ENCODE results near the gene ANO4. TPM values are rescaled to one million over a fixed set of nuclear protein-coding genes. Genes with fewer than 3 reads are reported as not detected.

Gene ANO4
- total RNA-seq, 1 experiment from 2014 or later: 7.0 TPM

DNA sequence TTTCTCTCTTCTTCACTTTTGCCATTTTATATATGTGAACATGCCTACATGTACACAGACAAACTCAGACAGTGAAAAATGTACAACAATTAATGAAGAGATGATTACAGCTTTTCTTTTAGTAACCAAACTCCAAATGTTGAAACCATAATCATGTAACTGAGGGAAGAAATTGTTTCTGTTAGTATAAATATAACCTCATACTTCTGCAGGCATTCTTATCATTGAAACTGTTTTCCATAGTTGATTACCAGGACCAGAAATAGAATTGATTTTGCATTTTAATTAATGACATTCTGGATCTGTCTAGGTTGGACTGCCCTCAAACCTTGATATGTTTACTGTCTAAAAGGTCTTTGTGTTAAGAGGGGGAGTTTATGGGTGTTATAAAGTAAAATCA lies 3.2 kb downstream of the ANO4 start:
- DNase-seq: no peak
- no peaks in the 10 kb centered on the region for H3K9me3 ChIP-seq
- H3K36me3 ChIP-seq: no peaks in the 10 kb centered on the region
- no peaks in the 10 kb centered on the region for H3K27me3 ChIP-seq
- H3K4me3 ChIP-seq: no peak overlapping the region

DNA sequence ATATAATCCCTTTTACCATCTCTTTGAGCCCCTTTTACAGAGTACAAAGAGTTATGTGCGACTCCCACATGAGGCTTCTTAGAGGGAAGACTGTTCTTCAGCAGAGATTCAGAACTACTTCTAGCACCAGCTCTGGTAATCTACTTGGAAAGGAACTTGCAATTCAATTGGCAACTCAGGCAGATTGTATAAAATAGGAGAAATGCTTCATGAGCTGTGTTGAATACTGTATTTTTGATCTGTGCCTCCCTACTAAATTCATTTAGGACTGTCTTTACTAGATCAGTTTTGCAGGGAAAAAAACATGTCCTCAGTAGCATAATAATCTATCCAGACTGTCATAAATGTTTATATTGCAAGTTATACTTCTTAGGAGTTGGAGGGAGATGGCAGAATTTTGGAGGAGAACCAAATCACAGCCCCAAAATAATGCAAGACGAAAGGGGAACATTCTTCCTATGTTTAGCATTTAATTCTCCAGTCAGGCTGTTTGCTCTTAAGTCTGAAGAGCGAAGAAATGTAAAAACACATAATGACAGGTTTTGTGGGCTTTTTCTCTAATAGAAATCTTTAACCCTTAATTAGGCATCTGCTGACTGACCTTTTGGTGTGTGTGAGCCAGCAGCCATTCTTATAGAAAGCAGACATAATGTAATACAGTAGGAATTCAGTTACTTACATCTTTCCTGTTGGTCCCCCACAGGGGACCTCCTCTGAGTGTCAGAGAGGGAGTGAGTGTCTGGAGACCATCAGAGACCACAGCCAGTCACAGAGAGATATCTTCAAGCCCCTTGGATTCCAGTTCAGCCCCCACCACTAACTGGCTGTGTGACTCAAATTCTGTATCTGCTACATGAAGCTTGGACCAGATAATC lies 3.9 kb downstream of the ANO4 start:
- Histone ChIP-seq H3K4me3 (no peak overlapping the region), H3K9me3 (no peaks in the 10 kb centered on the region), H3K27me3 (no peaks in the 10 kb centered on the region), H3K36me3 (no peaks in the 10 kb centered on the region)
- DNase-seq: no peak

DNA sequence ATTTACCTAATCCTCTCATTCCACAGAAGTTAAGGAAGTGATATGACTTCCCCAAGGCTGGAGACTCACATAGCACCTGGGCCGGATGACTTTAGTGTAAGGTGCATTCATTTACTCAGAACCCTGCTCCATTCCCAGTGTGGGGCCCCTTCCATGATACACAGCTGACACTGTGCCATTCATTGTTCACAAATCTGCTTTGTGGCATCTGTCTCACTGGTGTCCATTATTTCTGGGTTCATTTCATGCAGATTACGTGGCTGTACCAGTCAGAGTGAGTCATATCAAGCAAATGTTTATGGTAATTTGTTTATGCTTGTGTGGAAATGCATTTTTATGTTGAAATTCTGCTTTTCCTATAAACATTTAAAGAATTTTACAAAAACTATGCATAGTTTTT lies 5.2 kb downstream of the ANO4 start:
- no peak for DNase-seq

DNA sequence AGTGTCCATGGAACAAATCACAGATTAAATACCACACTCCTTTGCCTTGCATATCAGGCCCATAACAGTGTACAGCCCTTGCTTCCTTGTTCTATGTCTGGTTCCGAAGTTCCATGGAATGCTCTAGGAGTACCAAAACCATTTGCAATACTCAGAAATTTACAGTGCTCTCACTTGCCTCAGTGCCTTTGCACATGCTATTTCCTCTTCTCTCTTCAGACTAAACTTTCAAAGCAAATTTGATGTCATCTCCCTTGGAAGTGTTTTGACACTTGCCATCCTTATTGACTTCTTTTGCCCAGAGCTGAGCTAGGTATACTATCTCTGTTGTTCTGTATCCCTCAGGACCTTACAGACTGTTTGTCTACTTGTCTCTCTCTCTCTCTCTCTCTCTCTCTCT lies 6.1 kb downstream of the ANO4 start:
- Histone ChIP-seq H3K9me3 (no peaks in the 10 kb centered on the region), H3K27me3 (no peaks in the 10 kb centered on the region), H3K4me3 (no peak overlapping the region), H3K36me3 (no peaks in the 10 kb centered on the region)
- DNase-seq: no peak

More for the DNA sequence above, 5.2 kb downstream of the ANO4 start:
- Histone ChIP-seq H3K36me3 (no peaks in the 10 kb centered on the region), H3K27me3 (no peaks in the 10 kb centered on the region), H3K4me3 (no peak overlapping the region), H3K9me3 (no peaks in the 10 kb centered on the region)

DNA sequence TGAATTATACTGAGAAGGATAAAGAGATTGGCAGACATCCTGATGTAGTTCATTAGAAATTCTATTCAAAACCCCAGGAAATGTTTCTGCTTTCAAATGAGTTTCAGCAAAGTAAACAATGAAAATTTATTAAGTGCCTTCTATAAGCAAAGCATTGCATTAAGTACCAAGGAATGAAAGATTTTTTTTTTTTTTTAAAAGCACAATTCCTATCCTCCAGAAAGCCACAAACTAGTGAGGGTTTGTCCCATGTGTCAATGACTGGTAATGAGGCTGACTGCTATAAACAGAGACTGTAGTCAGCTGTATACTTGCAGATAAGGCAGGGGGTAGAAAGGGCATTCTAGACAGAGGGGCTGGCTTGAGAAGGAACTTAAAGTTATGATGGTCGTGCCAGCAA lies 6.7 kb downstream of the ANO4 start:
- Histone ChIP-seq H3K27me3 (no peaks in the 10 kb centered on the region), H3K9me3 (no peaks in the 10 kb centered on the region), H3K36me3 (no peaks in the 10 kb centered on the region), H3K4me3 (no peak overlapping the region)
- DNase-seq: no peak

DNA sequence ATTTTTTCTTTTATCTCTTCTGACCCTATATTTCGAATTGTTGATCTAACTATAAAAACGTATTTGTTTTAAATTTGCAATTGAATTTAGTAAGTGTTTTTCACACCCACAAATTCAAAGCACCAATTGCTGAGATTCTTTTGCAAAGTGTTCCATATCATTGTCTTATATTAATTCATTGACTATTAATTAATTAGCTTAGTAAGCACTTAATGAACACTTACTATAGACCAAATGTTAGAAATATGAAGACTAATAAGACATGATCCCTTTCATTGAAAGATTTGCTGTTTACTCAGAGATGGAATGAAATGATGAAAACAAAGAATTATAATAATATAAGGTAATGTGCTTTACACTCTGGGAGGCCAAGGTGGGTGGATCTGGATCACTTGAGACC lies 14.2 kb downstream of the ANO4 start:
- Histone ChIP-seq H3K27me3 (no peaks in the 10 kb centered on the region), H3K9me3 (no peaks in the 10 kb centered on the region), H3K36me3 (no peaks in the 10 kb centered on the region), H3K4me3 (no peak overlapping the region)
- no peak for DNase-seq

DNA sequence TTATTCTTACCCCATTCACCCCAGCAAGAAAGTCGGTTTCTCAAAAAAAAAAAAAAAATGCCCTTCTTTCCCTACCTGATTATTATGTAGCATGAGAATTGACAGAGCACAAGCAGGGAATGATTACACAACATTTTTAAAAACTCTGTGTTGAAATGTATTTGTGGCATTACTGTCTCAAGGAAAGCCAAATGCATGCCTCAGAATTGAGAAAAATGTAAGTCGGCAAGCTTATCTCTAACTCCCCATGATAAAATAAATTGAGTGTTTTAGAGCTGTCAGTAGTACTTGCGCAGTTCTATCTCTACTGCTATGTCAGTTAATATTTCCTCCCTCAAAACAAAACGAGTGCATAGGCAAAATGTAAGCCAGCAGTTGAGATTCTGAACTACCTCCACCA lies 25.7 kb downstream of the ANO4 start:
- no peak overlapping the region for H3K4me3 ChIP-seq
- no peak for DNase-seq
- no peaks in the 10 kb centered on the region for H3K36me3 ChIP-seq
- no peaks in the 10 kb centered on the region for H3K9me3 ChIP-seq
- H3K27me3 ChIP-seq: no peaks in the 10 kb centered on the region

DNA sequence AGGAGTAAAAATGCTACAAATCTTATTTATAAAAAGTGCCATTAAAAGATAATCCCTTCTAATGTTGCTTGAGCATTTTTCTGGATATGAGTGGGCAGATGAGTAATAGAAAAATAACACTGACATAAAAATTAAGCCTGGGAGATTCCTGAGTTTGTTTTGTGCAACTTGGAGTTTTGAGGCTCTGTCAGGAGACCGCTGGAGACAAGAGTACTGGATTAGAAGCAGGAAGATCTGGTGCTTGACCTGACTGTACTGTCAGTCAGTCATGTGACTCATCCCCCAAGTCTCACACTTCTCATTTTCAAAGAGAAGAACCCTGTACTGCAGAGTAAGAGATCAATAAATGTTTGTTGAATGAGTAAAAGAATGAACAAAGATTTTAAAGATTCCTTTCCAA lies 29.4 kb downstream of the ANO4 start:
- DNase-seq: no peak
- no peaks in the 10 kb centered on the region for H3K27me3 ChIP-seq
- H3K4me3 ChIP-seq: no peak overlapping the region
- H3K36me3 ChIP-seq: no peaks in the 10 kb centered on the region
- no peaks in the 10 kb centered on the region for H3K9me3 ChIP-seq

DNA sequence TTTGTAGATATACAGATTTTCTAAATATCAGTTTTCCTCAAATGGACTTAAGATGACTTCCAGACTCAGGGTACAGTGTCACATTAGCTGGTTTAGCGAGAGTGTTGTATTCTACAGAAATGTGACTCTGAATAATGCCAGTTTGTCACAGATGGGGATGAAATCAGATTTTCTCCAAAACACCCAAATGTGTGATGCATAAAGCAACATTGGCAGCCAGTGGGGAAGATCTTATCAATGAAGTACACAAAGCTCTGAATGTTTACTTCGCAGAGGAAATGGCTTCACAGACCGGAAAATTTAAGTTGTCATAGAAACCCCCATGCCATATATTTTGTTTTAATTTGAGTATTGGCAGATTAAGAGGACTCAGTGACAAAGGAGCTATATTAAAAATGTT lies 29.9 kb downstream of the ANO4 start:
- no peaks in the 10 kb centered on the region for H3K36me3 ChIP-seq
- no peaks in the 10 kb centered on the region for H3K9me3 ChIP-seq
- no peak overlapping the region for H3K4me3 ChIP-seq
- no peaks in the 10 kb centered on the region for H3K27me3 ChIP-seq
- DNase-seq: no peak

DNA sequence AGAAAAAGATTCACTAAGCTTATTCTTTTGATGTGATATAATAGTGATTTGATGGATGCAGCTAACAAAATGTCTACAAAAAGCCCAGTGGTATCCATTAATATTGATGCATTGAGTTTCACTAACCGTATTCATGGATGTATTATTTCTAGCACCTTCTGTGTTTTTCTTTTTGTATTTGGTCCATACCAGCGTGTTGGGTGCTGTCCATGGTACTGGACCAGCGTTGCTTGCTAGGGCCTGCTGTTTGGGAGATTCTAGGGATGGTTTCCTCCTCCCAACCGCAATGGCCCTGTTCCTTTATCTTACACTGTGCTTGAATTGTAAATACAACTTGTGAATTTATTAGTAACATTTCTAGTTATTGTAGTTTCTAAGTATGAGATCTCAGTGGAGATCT lies 31.7 kb downstream of the ANO4 start:
- Histone ChIP-seq H3K27me3 (no peaks in the 10 kb centered on the region), H3K36me3 (no peaks in the 10 kb centered on the region), H3K4me3 (no peak overlapping the region), H3K9me3 (no peaks in the 10 kb centered on the region)
- peak; percentile 43 for DNase-seq

DNA sequence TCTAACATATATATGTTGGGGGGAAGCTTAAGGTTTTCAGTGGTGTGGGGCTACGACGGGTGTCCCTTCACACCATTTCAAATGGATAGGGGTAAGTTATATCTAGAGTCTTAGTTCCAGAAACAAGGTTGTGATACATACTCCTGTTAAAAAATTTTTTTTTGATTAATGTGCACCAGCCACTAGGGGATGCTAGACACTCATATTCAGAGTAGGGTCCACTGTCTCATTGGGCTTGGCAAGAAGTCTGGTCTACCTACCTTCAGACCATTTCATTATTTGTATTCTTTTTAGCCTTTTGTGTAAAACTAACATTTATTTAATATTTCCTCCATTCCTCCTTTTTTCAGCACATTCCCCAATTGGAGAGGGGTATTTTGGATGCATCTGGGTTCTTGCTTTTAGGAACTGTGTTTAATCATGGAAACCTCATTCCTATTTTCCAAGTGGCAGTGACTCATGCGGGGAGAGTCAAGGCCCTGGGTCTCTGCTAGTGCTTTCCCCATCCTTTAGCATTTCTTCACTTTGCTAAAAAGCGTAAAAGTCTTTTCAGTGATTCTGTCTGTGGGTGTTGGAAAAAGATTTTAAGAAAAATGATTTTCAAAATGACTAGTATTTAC lies 33.4 kb downstream of the ANO4 start:
- no peak for DNase-seq
- no peak overlapping the region for H3K4me3 ChIP-seq
- no peaks in the 10 kb centered on the region for H3K36me3 ChIP-seq
- no peaks in the 10 kb centered on the region for H3K27me3 ChIP-seq
- no peaks in the 10 kb centered on the region for H3K9me3 ChIP-seq

DNA sequence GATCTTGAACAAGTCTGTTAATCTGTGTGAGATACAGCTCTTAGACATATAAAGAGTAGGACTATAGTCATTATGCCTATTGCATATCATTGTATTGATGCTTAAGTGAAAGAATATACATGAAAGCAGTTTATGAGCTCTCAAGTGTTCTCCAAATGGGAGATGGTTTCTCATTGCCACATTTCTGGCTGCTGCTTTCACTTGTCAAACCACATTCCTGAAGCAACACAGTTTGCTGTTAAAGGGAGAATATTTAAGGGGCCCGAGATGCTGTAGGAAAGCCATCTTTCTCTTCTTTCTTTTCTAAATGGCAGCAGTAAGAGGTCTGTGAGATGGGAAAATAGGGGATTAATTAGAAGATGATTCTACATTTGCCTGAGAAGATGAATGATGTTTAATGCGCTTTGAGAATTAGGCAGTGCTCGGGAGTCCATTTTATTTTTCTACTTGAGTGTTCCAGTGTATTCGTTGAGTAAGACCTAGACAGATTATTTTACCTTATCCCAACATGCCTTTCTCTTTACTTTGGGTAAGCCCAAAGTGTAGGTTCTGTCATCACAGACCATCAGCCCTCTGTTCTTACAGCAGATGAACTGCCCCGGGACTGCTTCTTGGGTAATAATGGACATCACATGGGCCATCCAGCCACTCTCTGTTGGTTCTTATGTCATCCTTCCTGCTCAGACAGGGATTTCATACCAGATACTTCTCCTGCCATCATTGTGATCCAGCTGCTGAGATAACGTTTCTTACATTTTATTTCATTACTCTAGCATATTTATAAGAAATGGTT lies 35.6 kb downstream of the ANO4 start:
- no peaks in the 10 kb centered on the region for H3K9me3 ChIP-seq

DNA sequence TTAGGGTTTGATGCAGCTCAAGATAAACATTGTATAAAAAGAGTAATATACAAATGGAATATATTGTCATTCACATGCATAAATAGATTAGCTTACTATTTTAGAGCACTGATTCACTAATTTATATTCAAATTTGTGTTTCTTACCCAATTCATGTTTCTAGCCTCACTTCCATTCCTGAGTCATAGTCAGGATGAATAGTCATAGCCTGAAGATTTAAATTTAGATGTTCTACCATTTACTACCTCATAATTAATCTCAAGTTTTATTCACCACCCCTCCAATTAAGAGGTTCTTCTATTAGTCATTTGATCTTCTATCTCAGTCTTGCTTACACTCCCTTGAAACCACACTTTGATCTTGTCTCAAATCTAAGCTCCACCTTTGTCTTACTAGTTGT lies 38.7 kb downstream of the ANO4 start:
- Histone ChIP-seq H3K9me3 (no peaks in the 10 kb centered on the region), H3K36me3 (no peaks in the 10 kb centered on the region), H3K4me3 (no peak overlapping the region), H3K27me3 (no peaks in the 10 kb centered on the region)
- DNase-seq: no peak

More for the DNA sequence above, 35.6 kb downstream of the ANO4 start:
- no peak for DNase-seq
- Histone ChIP-seq H3K4me3 (no peak overlapping the region), H3K36me3 (no peaks in the 10 kb centered on the region), H3K27me3 (no peaks in the 10 kb centered on the region)

DNA sequence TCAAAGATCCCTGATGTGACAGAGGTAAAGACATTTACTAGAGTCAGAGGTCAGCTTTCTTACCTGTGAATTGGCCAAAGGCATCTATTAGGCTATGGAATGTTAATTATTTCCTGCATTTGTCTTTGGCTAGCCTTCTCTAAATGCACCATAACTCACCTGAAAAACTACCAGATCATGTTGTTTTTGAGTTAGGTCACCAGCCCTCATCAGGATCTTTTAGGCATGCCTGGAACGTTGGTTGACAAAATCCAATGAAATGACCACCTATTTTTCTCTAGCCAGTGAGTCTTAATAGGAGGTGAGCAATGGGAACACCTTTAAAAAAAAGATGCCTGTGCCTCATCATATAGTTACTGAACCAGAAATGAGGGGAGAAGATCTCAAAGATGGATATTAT lies 46.2 kb downstream of the ANO4 start:
- Histone ChIP-seq H3K36me3 (no peaks in the 10 kb centered on the region), H3K9me3 (no peaks in the 10 kb centered on the region), H3K27me3 (no peaks in the 10 kb centered on the region), H3K4me3 (no peak overlapping the region)
- DNase-seq: no peak

DNA sequence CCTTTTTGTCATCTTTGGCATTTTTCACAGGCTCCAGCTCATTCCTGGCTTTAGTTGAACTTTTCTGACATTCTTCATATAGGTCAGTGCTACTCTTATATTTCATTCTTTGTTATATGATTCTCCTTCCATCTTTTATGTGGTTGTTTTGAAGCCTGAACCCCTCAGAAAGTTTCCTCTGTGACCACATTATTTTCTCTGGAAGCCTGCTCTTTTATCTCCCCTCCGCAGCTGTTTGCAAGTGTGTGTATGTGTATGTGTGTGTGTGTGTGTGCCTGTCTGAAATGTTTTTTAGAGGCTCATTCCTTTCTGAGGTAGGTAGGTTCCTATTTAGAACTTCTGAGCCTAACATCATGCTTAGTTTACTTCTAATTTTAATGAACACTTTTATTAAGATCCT lies 47.6 kb downstream of the ANO4 start:
- Histone ChIP-seq H3K9me3 (no peaks in the 10 kb centered on the region), H3K36me3 (no peaks in the 10 kb centered on the region), H3K27me3 (no peaks in the 10 kb centered on the region), H3K4me3 (no peak overlapping the region)
- no peak for DNase-seq

DNA sequence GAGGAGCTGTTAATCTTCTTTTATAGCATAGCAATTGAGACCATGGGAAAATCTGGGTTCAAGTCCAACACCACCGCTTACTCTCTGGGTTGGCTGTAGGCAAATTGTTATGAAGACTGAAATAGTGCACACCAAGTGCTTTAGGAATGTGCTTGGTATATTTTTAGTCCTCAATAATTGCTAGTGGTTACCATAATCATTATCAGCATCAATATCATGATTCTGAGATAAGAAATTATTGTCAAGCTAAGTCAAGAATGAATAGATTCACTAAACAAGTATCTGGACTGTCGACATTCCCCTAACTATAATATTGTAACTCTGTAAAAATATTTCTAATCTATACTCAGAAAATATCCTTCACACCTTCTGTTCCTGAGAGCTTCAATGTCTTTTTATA lies 48.5 kb downstream of the ANO4 start:
- Histone ChIP-seq H3K36me3 (no peaks in the 10 kb centered on the region), H3K4me3 (no peak overlapping the region), H3K9me3 (no peaks in the 10 kb centered on the region), H3K27me3 (no peaks in the 10 kb centered on the region)
- no peak for DNase-seq

DNA sequence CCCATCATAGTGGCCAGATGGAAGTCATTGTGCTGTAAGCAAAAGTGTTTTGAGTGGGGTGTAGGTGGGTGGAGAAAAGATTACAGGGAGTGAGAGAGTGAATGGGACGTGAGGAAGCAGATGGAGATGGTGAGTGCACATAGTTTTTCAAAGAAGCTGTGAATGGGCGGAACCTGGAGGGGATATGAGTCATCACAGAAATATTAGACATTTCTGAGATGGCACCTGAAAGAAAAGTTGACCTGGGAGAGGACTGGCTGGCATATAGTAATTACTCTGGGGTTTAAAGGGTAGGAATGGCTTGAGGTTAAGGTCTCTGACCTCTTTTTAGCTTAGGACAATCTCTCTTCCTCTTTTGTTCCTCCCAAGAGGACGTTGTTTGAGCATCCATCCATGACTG lies 50.5 kb downstream of the ANO4 start:
- Histone ChIP-seq H3K36me3 (no peaks in the 10 kb centered on the region), H3K9me3 (no peaks in the 10 kb centered on the region), H3K27me3 (no peaks in the 10 kb centered on the region), H3K4me3 (no peak overlapping the region)
- no peak for DNase-seq
